HEK293 (cell line): Measurements from ENCODE around the gene BRD3.

Source experiments
- REST ChIP-seq: fragments of 450-650 bp; formaldehyde crosslinking; IDR thresholded peaks from 2 replicates; pipeline ENCODE4 v1.5.1; 2016; ENCODE audit warnings: missing biosample characterization, missing genetic modification characterization
- ZBTB11 ChIP-seq: fragments of 450-650 bp; formaldehyde crosslinking; conservative IDR thresholded peaks from 2 replicates; pipeline ENCODE4 v1.5.1; 2016; ENCODE audit warnings: low read depth, missing biosample characterization, missing genetic modification characterization
- TF ChIP-seq, protein P1 (sequence below): fragments of 450-650 bp; formaldehyde crosslinking; IDR thresholded peaks from 2 replicates; pipeline ENCODE4 v1.5.1; 2016; ENCODE audit warnings: missing biosample characterization, missing genetic modification characterization

GRCh38 chr9:134045841-134046544 is 21.8 kb downstream of the BRD3 start:
- TF ChIP-seq, protein P1, sequence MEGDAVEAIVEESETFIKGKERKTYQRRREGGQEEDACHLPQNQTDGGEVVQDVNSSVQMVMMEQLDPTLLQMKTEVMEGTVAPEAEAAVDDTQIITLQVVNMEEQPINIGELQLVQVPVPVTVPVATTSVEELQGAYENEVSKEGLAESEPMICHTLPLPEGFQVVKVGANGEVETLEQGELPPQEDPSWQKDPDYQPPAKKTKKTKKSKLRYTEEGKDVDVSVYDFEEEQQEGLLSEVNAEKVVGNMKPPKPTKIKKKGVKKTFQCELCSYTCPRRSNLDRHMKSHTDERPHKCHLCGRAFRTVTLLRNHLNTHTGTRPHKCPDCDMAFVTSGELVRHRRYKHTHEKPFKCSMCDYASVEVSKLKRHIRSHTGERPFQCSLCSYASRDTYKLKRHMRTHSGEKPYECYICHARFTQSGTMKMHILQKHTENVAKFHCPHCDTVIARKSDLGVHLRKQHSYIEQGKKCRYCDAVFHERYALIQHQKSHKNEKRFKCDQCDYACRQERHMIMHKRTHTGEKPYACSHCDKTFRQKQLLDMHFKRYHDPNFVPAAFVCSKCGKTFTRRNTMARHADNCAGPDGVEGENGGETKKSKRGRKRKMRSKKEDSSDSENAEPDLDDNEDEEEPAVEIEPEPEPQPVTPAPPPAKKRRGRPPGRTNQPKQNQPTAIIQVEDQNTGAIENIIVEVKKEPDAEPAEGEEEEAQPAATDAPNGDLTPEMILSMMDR (tag by site-specific recombination), result no peak
- TF ChIP-seq ZBTB11 (no peak), REST (tag by site-specific recombination) (no peak)
